HG03196 (cell line): ENCODE measurements around the gene RPS6KC1.
"Not testable (repeated sequence)": the region's sequence is repeated elsewhere in the genome, so short reads cannot be mapped to it uniquely, and the experiment has no call there.

ENCODE experiments used
- ATAC-seq: cut with Tn5 transposase; IDR thresholded peaks from one replicate; pipeline ENCODE4 v1.9.1; 2021; ENCODE audit not compliant: unreplicated experiment

Gene RPS6KC1

GRCh38 chr1:213103377-213104306, 52.6 kb downstream of the RPS6KC1 start:
- ATAC-seq: no peak

- no peak for ATAC-seq
Observed at GRCh38 chr1:213104604-213105003, 53.6 kb downstream of the RPS6KC1 start.

GRCh38 chr1:213106298-213106697, 55.3 kb downstream of the RPS6KC1 start:
- no peak for ATAC-seq

DNA sequence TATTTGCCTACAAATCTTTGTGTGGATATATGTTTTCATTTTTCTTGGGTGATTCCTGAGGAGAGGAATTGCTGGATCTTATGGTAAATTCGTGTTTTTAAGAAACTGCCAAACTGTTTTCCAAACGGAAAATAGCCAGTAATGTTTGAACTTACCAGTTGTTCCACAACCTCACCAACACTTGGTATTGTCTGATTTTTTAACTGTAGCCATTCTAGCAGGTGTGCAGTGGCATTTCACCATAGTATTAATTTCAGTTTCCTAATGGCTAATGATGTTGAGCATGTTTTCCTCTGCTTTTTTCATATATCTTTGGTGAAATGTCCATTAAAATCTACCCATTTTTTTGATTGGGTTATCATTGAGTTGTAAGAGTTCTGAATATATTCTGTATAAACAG, 56.6 kb downstream of the RPS6KC1 start:
- no peak for ATAC-seq

DNA sequence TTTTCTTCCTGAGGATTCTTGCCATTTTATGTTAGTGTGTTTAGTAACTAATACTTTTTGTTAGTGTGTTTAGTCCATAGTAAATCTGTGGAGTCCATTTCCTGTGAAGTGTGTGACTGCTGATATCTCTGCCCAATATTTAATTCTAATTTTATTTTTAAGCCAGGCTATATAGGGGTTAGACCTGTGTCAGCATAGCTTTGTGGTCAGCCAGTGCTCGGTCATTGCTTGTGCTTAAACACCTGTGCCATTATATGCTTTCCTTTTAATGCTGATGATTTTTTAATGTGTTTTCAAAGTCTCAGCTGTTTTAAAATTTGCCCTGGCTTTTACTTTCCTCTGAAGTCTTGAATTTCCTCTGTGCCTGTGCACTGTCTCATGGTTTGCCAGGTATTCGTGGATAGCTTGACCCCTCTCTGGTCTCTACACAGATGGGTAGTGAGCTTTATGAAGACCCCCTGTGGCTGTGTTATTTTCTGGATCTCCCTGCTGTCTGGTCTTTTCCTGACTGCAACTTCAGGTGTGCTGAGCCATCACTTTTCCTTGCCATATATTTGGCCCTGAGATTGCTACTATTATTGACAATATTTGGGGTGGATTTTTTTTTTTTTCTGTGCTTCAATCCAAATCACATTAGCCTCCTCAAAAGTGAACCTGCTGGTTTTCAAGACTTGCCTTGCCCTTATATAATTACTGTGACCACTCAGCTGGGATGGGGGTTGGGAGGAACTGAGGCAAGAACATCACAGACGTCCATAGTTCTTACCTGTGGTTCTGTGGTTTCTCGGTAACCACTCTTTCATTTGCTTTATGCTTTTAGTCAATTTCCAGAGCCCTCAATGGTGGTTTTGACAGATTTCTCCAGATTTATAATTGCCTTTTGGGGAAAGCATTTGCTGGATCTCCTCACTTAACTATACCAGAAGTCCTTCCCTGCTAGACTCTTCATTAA, 59.6 kb downstream of the RPS6KC1 start:
- peak; percentile 56 for ATAC-seq

DNA sequence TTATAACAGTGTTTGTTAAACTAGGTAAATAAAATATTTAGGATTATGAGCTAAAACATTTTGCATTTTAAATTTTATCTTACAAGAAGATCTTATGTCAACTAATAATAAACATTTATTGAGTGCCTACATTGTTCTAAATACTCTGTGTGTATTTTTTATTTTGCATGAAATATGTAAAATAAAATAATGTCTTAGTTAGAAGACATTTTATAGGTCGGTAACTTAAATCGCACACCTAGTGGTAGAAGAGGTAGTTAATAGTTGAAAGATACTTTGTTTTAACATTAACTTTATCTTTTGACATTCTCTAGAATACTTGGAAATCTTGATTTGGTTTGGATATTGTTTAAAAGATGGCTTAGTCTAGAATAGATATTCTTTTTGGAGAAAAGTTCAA, 60.5 kb downstream of the RPS6KC1 start:
- no peak for ATAC-seq

DNA sequence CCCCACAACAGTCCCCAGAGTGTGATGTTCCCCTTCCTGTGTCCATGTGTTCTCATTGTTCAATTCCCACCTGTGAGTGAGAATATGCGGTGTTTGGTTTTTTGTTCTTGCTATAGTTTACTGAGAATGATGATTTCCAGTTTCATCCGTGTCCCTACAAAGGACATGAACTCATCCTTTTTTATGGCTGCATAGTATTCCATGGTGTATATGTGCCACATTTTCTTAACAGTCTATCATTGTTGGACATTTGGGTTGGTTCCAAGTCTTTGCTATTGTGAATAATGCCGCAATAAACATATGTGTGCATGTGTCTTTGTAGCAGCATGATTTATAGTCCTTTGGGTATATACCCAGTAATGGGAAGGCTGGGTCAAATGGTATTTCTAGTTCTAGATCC, 61.7 kb downstream of the RPS6KC1 start:
- not testable (repeated sequence) for ATAC-seq

DNA sequence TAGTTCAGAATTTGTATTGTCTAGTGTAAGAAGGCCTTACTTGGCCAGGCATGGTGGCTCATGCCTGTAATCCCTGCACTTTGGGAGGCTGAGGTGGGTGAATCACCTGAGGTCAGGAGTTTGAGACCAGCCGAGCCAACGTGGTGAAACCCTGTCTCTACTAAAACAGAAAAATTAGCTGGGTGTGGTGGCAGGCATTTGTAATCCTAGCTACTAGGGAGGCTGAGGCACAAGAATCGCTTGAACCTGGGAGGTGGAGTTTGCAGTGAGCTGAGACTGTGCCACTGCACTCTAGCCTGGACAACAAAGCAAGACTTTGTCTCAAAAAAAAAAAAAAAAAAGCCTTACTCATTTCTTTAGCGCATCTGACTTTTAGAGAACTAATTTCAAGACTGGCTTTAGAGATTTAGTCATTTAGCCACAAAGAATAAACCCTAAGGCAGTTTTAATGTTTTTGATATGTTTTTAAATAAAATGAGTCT, 66.7 kb downstream of the RPS6KC1 start:
- ATAC-seq: not testable (repeated sequence)

DNA sequence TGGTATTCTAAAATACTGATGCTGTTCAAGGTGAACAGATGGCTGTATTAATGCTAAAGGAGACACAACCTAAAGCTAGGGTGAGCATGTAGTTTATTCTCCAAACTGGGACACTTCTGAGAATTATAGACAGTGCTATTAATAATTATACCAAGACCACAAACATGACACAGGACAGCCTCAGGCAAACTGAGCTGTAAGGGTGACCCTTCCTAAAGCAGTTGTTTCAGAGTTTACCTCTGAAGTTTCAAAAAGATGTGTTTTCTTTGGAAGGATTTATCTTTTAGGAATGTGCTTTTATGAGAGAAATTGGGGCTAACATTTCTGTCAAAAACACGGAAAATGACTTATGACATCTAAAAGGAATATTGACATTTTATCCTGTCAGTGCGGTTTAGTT, 68.8 kb downstream of the RPS6KC1 start:
- no peak for ATAC-seq

DNA sequence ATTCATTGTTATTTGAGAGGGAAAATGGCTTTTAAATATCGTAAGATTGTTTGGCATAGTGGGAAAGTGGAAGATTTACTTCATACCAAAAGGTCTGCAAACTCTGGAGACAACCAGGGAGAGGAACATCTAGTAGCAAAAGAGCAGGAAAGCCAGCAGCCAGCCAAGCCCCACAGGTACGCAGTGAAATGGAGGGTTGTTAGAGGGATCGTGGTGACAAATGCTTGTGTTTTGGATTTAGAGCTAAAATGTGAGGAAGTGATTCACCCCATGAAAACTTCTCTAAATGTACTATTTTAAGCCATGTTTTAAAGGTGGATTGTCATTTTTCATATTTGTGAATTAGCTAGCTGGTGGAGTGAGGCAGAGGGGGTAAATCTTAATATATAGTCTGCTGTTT, 69.3 kb downstream of the RPS6KC1 start:
- ATAC-seq: no peak

- ATAC-seq: no peak
Observed at GRCh38 chr1:213120961-213121360, 69.9 kb downstream of the RPS6KC1 start.

- ATAC-seq: no peak
Observed at GRCh38 chr1:213122514-213122929, 71.5 kb downstream of the RPS6KC1 start.

DNA sequence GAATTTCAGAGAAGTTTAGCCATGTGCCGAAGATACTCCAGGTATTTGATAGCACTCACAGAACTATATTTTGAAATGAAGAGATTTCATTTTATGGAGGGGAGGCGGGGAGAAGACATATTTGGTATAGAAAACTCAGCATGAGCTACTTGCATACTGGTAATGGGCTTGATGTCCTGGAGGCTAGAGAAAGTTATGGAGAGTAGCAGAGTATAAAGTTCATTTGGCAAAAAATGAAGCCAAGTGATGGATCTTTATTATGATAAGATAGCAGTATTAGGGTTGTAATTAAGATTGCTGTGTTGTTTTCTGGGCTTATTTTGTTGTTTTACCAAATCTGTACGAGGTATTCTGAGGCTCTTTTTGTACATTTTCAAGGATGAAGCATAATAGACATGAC, 72.0 kb downstream of the RPS6KC1 start:
- no peak for ATAC-seq

DNA sequence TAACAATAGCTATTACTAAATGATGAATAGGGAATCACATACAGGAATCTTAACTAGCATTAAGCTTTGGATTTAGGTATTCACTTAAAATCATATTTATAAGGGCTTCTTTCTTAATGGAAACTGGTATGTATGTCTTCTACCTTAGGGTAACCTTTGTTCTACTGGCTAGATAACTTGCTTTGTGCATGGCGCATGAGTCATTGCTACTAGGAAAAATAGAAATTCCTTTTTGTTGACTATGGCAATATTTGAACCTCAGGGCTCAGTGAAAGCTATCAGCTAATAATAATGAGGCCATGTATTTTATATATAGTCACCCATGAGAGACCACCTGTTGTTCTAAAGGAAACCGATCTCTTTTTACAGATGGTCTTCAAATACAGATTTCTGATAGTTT, 72.5 kb downstream of the RPS6KC1 start:
- no peak for ATAC-seq

- ATAC-seq: no peak
Observed at GRCh38 chr1:213124590-213124989, 73.5 kb downstream of the RPS6KC1 start.

DNA sequence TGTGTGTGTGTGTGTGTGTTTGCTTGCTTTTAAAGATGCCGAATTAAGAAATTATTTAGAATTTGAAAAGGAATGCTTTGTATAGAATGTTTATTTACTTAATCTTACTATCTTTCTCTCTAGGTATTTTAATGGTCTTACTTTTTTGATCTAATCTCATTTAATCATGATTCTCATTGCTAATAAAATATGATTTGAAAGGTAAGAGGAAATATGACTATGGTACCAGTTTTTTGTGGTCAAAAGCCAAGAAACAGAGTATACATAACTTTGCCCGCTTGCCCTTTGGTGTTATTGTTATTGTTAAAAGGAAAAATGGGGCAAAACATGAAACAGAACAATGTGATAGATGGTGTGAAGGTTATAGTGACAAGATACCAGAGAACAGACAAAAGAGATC, 74.6 kb downstream of the RPS6KC1 start:
- ATAC-seq: no peak

GRCh38 chr1:213127074-213127473, 76.0 kb downstream of the RPS6KC1 start:
- ATAC-seq: no peak

DNA sequence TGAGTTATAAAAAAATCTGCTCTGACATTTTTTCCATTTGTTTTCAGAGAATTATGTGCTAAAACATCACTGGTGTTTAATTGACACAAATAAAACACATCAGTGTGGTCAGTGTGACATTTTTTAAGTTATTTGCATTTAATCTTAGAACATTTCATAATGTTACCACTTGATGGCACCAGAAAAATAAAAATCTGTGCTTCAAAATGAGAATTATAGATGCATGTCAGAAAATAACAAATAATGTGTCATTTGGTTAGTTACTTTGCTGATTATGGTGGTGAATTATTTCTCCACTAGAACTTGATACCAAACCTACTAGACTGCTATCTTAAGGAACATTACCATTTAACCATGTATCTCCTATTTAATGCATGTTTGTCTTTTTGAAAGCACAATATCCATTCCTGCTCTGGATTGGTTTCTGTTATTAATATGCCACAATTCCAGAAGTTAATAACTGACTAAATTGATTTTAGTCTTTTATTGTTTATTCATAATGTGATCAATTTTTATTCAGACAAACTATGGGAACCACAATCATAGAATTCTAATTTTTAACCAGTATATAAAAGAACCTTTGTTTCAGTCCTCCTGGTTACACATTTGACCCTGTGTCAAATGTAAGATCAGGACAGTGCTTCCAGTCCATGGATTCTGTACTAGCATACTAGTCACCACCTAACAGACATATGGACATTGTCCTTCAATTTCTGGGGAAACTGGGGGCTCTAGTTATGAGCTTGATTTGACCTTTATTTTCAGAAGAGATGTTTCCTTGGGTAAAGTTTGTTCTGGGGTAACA, 81.0 kb downstream of the RPS6KC1 start:
- ATAC-seq: no peak

DNA sequence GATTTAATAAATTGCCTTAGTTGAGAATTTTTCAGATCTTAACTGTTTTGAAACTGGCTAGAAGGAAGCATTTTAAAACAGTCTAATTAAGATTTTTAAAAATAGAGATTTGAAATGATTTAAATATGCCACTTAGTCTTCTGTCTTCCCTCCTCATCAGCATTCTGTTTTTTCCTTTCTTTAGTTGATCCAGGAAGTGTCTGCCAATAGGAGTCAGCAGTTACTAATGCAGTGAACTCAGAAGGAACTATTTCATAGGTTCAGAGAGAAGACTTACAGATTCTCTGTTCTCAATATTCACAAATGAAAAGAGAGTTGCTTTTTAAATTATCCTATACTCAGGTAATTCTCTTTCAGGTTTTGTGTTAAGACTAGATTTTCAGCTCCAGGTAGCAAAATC, 84.5 kb downstream of the RPS6KC1 start:
- no peak for ATAC-seq

DNA sequence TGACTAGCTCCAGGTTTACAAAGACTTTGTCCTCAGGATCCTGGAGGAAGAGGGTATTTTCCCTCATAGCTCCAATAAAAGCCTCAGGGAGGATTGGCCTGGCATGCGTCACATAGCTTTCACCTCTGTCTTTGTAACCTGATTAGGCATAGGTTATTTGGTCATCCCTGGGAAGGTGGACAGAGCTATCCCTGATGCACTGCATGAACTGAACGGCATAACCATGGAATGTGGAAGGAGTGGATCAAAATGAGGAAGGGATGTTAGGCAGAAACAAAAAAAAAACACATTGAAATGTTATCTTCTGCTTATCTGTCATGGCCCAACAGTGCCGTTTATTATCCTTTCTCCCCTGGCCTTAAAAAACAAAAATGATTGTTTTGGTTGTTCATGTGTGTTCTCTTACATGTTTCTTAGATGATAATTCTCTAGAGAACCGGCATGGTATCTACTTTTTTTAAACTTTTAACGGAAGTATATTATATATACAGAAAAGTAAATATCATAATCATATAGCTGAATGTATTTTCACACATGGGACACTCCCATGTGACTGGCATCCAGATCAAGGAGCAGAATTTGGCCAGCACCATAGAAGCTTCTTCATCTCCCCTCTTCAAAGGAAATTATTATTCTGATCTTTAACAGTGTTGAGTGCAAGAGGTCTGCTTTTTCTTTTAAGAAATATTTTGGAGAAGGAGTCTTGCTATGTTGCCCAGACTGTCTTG, 85.3 kb downstream of the RPS6KC1 start:
- ATAC-seq: no peak
